Ramos (cell line): ENCODE measurements around the gene SEC24B.

ENCODE experiments used
- in situ Hi-C: fragments of 300-500 bp; cut with MboI; formaldehyde crosslinking; loops from one replicate; pipeline ENCODE4 v1.14.3; 2022; ENCODE audit warnings: low sequenced_read_pairs; ENCODE audit not compliant: unreplicated experiment

Gene SEC24B

GRCh38 chr4:109433205-109434006, at the start of gene SEC24B:
Gene SEC24B, plus strand, starts transcription at chr4:109433815. Its CDS starts 55 bp downstream, at chr4:109433870.
- in situ Hi-C loops = no loop called here

- in situ Hi-C loops = no loop called here
Measured at GRCh38 chr4:109383823-109384222, 49.8 kb upstream of the SEC24B start.

GRCh38 chr4:109385260-109385659, 48.4 kb upstream of the SEC24B start:
- in situ Hi-C loops = no loop called here

- in situ Hi-C loops = no loop called here
Measured at GRCh38 chr4:109389369-109390114, 44.1 kb upstream of the SEC24B start.

- in situ Hi-C loops = no loop called here
Measured at GRCh38 chr4:109390115-109390768, 43.4 kb upstream of the SEC24B start.

- in situ Hi-C loops = no loop called here
Measured at GRCh38 chr4:109395694-109396093, 37.9 kb upstream of the SEC24B start.

- in situ Hi-C loops = no loop called here
Measured at GRCh38 chr4:109398928-109399327, 34.7 kb upstream of the SEC24B start.

GRCh38 chr4:109406337-109406931, 27.2 kb upstream of the SEC24B start:
- in situ Hi-C loops = loop anchor here (25.0 kb wide), 1 partner anchor 1106 kb away; no protein-coding TSS in a partner anchor

GRCh38 chr4:109407027-109407737, 26.4 kb upstream of the SEC24B start:
- in situ Hi-C loops = loop anchor here (25.0 kb wide), 1 partner anchor 1105 kb away; no protein-coding TSS in a partner anchor

- in situ Hi-C loops = loop anchor here (25.0 kb wide), 1 partner anchor 1104 kb away; no protein-coding TSS in a partner anchor
Measured at GRCh38 chr4:109408711-109409110, 24.9 kb upstream of the SEC24B start.

- in situ Hi-C loops = loop anchor here (25.0 kb wide), 1 partner anchor 1102 kb away; no protein-coding TSS in a partner anchor
Measured at GRCh38 chr4:109410226-109410625, 23.4 kb upstream of the SEC24B start.

GRCh38 chr4:109410776-109411175, 22.8 kb upstream of the SEC24B start:
- in situ Hi-C loops = loop anchor here (25.0 kb wide), 1 partner anchor 1102 kb away; no protein-coding TSS in a partner anchor

- in situ Hi-C loops = loop anchor here (25.0 kb wide), 1 partner anchor 1100 kb away; no protein-coding TSS in a partner anchor
Measured at GRCh38 chr4:109411964-109412363, 21.7 kb upstream of the SEC24B start.

- in situ Hi-C loops = loop anchor here (25.0 kb wide), 1 partner anchor 1100 kb away; no protein-coding TSS in a partner anchor
Measured at GRCh38 chr4:109412776-109413175, 20.8 kb upstream of the SEC24B start.

- in situ Hi-C loops = loop anchor here (25.0 kb wide), 1 partner anchor 1097 kb away; no protein-coding TSS in a partner anchor
Measured at GRCh38 chr4:109414938-109415337, 18.7 kb upstream of the SEC24B start.

GRCh38 chr4:109418588-109418987, 15.0 kb upstream of the SEC24B start:
- in situ Hi-C loops = loop anchor here (25.0 kb wide), 1 partner anchor 1094 kb away; no protein-coding TSS in a partner anchor

- in situ Hi-C loops = loop anchor here (25.0 kb wide), 1 partner anchor 1093 kb away; no protein-coding TSS in a partner anchor
Measured at GRCh38 chr4:109419679-109420078, 13.9 kb upstream of the SEC24B start.

- in situ Hi-C loops = loop anchor here (25.0 kb wide), 1 partner anchor 1088 kb away; no protein-coding TSS in a partner anchor
Measured at GRCh38 chr4:109424093-109424841, 9.3 kb upstream of the SEC24B start.
